ENCODE data around the gene DICER1.

GRCh38 chr14:95065411-95065810 lies 91.9 kb downstream of the DICER1 start:
- TF ChIP-seq CTCF (IDR thresholded peaks at IDR 0.05) (no peak), EZH2 (IDR thresholded peaks at IDR 0.05; ENCODE audit: borderline replicate concordance, insufficient read depth, low read depth, low read length, poor library complexity, severe bottlenecking) (no peak)

All from B cell (primary cell).